HG02885 (cell line): ENCODE data around the gene DCUN1D2.

Experiments
- ATAC-seq: cut with Tn5 transposase; IDR thresholded peaks from one replicate; pipeline ENCODE4 v1.9.1; 2021; ENCODE audit warnings: mild to moderate bottlenecking; ENCODE audit not compliant: unreplicated experiment, poor library complexity

DCUN1D2 gene

DNA sequence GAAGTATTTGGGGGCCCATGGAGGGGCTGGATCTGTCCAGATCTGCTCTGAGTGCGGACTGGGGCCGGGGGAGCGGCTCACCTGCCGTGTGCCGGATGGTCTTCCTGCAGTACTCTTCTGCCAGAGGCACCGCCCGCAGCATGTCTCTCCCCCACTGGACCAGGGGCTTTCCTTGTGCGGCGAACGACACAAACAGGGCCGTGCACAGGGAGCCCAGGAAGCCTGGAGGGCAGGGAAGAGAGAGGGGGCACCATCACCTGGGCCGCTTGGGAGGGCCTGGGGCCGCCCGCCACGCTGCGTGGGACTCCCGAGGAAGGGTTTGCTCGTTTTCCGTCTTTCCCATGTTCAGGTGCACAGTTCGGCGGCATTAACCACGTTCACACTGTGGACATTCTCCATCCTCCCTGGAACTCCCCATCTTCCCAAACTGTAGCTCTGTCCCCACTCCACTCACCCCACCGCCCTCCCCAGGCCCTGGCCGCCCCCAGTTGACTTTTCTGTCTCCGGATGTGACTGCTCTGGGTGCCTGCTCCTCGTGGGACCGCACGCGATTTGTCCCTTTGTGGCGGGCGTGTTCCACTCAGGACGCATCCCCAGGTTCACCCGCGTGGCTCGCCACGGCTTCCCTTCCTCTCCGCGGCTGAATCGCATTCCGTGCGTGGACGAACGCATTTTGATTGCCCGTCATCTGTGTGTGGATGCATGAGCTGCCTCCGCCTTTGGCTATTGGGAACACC, 61.5 kb downstream of the DCUN1D2 start:
- ATAC-seq: no peak

- no peak for ATAC-seq
Observed at GRCh38 chr13:113428469-113428865, 62.0 kb downstream of the DCUN1D2 start.

- ATAC-seq: no peak
Observed at GRCh38 chr13:113427562-113428468, 62.7 kb downstream of the DCUN1D2 start.

- ATAC-seq: no peak
Observed at GRCh38 chr13:113426591-113426986, 63.9 kb downstream of the DCUN1D2 start.

- ATAC-seq: no peak
Observed at GRCh38 chr13:113425941-113426590, 64.4 kb downstream of the DCUN1D2 start.

DNA sequence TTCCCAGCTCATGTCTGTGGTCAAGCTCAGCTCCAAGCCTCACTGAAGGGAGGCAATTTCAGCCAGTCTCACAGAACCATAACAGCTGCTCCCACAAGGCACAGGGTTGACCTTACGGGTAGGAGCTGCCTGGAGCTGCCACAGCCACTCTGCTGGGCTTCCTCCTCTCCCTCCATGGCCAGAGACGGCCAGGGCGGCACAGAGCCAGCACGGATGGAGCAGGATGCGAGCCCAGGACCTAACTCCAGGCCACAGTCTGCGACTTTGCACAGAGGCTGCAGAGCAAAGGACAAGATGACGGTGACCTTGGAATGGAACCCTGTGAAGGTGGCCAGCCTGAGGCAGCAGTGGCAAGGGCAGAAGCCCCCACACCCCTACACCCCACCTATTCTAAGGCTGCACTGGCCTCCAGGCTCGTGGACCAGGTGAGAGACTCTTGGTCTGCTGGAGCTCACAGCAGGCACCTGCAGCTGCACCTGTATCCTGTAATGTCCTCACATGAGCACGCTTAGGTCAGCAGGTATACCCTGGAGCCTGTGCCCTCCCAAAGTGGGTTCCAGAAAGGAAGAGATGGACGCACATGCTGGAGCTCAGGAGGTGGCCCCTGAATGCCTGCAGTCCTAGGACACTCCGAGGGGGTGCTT, 66.9 kb downstream of the DCUN1D2 start:
- no peak for ATAC-seq

DNA sequence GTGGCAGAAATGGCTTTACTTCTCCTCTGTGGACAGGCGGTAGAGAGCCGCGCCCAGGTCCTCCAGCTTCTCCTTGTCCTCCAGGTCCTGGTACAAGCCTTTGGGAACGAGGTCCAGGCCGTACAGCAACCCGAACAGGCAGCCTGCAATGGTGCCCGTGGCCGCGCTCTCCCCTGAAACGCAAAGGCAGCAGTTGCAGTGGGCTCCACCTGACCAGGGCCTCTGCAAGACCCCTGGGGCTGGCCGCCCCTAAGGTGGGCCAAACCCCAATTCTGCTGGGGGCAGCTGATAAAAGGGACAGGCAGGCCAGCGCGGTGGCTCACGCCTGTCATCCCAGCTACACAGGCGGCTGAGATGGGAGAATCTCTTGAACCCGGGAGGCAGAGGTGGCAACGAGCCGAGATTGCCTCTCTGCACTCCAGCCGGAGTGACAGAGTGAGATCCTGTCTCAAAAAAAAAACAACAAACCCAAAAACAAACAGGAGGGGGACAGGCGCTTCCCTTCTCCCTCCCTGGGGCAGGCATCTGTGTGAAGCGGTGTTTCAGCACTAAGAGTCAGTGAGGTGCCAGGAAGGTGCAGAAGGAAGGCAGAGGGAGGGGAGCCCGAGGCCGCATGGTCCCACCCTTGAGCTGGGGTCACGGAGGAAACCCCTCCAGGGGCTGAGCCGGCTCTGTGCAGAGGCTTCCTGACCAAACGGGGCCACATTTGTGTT, 67.5 kb downstream of the DCUN1D2 start:
- no peak for ATAC-seq

DNA sequence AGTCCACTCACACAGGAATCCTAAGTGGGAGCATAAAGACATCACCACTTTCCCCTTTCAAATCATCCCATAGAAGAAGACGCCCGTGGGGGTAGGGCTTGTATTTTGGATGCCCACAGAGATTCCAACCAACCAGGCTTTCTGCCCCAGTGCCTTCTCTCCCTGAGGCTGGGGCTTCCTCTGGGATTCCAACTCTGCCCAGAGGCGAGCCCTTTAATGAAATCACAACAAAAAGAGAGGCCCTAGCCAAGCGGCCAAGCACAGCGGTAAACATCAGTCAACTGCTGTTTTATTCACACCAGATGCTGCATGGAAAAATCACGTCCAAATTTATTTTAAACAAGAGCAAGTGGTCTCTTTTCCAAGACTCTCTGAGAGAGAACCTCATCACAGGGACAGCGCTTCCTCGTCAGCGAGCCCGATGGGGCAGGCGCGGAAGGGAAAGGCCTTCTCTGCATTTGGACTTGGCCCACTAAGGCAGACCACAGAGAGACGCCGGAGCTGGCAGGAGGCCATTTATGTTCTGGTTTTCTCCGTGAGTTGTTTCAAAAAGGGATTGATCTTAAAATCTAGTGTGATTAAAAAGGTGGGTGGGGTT, 68.7 kb downstream of the DCUN1D2 start:
- no peak for ATAC-seq

- no peak for ATAC-seq
Observed at GRCh38 chr13:113420833-113421600, 69.5 kb downstream of the DCUN1D2 start.

DNA sequence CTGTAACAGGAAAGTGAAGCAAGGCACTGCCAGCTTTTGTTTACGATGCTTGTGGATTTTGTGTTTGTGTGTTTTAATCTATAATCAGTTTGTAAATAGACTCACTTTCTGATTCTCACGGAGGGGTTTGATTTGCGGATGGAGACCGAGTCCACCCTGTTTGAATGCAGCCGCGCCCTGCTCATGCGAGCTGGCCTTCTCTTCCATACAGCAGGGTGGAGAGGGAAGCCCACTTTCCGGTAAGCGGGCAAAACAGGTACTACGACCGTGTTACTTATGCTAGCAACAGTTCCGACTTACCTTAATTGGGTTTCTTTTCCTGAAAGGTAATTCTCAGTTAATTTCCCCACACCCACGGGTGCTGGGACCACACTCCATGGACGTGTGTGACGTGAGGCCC, 70.3 kb downstream of the DCUN1D2 start:
- no peak for ATAC-seq

DNA sequence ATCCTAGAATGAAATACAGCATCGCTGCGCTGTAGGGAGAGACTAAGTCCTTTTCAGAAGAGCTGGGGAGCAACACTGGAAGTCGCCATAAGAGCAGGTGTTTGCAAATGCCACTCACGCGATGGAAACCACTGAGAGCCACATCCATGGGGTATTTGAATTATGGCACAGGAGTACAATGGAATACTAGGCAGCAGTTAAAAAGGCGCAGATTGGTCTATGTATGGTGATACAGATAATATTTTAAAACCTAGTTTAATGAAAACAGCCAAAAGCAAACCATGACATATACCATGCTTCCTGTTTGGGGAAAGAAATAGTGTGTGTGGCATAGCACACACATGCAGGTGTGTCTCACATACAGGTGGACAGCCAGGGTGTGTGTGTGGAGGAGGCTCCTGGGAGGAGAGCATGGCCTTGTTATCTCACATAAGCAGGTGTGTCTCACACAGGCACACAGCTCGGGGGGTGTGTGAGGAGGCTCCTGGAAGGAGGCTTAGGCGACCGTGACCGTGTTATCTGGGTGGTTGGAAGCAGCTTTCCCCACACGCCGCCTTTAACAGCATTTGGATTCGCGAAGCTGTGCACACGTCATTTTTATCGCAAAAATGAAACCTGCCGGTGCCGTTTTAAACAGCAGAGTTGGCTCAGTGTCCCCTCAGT, 70.8 kb downstream of the DCUN1D2 start:
- no peak for ATAC-seq

DNA sequence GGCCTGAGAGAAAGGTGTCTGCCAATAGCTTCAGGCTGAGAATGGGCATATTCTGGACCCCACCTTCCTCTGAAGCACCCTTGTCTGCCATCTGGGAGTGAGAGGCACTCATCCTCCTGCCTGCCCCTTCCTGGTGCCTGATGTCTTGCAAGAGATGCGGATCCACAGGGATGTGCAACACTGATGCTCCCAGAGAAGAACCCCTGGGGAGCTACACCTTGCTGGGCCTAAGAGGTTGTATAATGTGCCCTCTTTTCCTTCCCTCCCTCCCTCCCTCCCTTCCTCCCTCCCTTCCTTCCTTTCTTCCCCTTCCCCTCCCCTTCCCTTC, 71.8 kb downstream of the DCUN1D2 start:
- no peak for ATAC-seq

- ATAC-seq: no peak
Observed at GRCh38 chr13:113417836-113418721, 72.4 kb downstream of the DCUN1D2 start.

GRCh38 chr13:113417008-113417751, 73.3 kb downstream of the DCUN1D2 start:
- ATAC-seq: no peak

- no peak for ATAC-seq
Observed at GRCh38 chr13:113415825-113416224, 74.7 kb downstream of the DCUN1D2 start.

DNA sequence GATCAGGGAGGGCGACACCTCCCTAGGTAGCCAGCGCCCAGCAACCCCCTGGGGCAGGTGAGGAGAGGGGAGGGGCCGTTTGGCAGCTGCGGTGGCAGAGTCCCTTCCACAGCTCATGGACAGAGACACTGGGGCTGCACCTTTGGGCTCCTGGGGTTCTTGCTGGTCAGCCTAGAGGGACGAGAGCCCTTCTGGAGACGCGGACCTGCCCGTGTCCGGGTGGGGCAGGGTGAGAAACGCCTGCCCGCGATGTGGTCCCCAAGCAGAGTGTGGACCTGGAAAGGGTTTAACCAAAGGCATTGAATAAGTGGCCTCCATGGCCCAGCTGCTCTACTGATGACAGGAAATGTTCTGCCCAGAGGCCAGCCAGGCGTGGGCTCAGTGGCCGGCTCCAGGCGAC, 75.5 kb downstream of the DCUN1D2 start:
- no peak for ATAC-seq

- no peak for ATAC-seq
Observed at GRCh38 chr13:113414335-113414734, 76.2 kb downstream of the DCUN1D2 start.
